Measurements from ENCODE around the gene SAAL1.

DNA sequence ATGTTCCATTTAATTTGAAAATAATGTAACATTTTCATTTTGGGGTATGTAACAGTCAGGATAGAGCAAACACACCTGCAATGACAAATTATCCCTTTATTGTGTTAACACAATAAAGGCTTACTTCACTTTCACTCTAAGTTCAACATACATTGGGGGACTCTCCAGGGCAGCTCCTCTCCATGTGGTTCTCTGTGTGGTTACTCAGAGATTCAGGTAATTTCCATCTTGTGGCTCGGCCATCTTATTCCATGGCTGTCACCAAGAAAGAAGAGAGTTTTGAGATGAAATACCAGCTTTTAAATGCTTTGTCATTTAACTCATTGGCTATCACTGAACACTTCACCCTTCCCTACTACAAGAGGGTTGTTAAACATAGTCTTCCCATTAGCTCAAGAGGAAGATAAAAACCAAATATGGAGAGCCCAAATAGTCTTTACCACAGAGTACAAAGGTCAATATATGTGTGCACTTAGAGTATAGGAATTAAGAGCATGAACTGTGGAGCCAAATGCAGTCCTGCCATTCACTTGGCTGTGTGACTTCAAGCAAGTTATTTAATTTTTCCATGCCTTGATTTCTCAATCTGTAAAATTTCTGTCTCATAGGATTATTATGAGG, 49.2 kb downstream of the SAAL1 start:
- TF ChIP-seq CTCF (conservative IDR thresholded peaks at IDR 0.05) (no peak), EZH2 (IDR thresholded peaks at IDR 0.05; ENCODE audit: low read depth) (no peak)

Data from PC-9 (cell line).